Esophagus squamous epithelium (tissue), 5 donors: ENCODE data around the gene PDIK1L. TPM values are rescaled to one million over a fixed set of nuclear protein-coding genes. Genes with fewer than 3 reads are reported as not detected.

ENCODE experiments used
- DNase-seq: peaks from one replicate; lab custom pipeline; 2025; lab: John Stamatoyannopoulos, UW
- H3K27ac ChIP-seq, 4 donors: fragments of 200-600 bp; sonication (generic); one replicate each; pipeline ENCODE4 v1.5.1; 2016 to 2019; ENCODE audit warnings: mild to moderate bottlenecking in 1 of 4
- H3K27me3 ChIP-seq, 4 donors: fragments of 200-600 bp; sonication (generic); 1 replicate in 3 of 4; 2 replicates in 1 of 4; pipeline versions ENCODE4 v1.5.1 to v1.6.0; 2017 to 2021; ENCODE audit warnings: antibody characterized with exemption in 1 of 4
- H3K36me3 ChIP-seq, 3 donors: fragments of 200-600 bp; sonication (generic); one replicate each; pipeline ENCODE4 v1.5.1; 2016 to 2019
- H3K4me1 ChIP-seq, 3 donors: fragments of 200-600 bp; sonication (generic); one replicate each; pipeline ENCODE4 v1.5.1; 2017 to 2019
- H3K4me3 ChIP-seq, 4 donors: fragments of 200-600 bp; sonication (generic); 1 replicate in 3 of 4; 2 replicates in 1 of 4; pipeline ENCODE4 v1.5.1; 2016 to 2019; ENCODE audit warnings: mild to moderate bottlenecking in 2 of 4, moderate library complexity in 1 of 4
- H3K9me3 ChIP-seq, 3 donors: fragments of 200-600 bp; sonication (generic); one replicate each; pipeline ENCODE4 v1.5.1; 2016 to 2019
- CTCF ChIP-seq, 6 experiments: fragments of 450-650 bp in 4 of 6; fragments of 200-600 bp in 2 of 6; sonication (generic) in 2 of 6; IDR thresholded peaks; one replicate each; pipeline ENCODE4 v1.5.1; 2016 to 2019; ENCODE audit warnings: antibody characterized with exemption in 6 of 6, mild to moderate bottlenecking in 4 of 6, moderate library complexity in 4 of 6
- POLR2A ChIP-seq, 4 donors: fragments of 450-650 bp; IDR thresholded peaks; one replicate each; pipeline ENCODE4 v1.6.1; 2017; ENCODE audit warnings: antibody characterized with exemption in 4 of 4, mild to moderate bottlenecking in 4 of 4, moderate library complexity in 3 of 4
- WGBS, 2 donors: methylation state at CpG; one replicate each; pipeline ENCODE4 v1.1.5; 2018; 5-methylcytosine and 5-hydroxymethylcytosine counted together
- intact Hi-C: fragments of 100-400 bp; cut with DNase I; formaldehyde crosslinking; loops from one replicate; pipeline ENCODE4 v1.15.0; 2022
- total RNA-seq, 4 donors: library from RNA; depleted of rRNA; stranded (reverse); fragments of >200 nt; gene quantifications; one replicate each; pipeline ENCODE4 v1.1.0, GENCODE V29; 2016
- donor health status: DM: yes; HTN: yes; CAD: no.

The PDIK1L gene
- total RNA-seq, 4 donors from 2014 or later = 5.6 to 14.0 (median 8.3) TPM

GRCh38 chr1:26110731-26111529 is 694 bp upstream of the PDIK1L start:
- WGBS, 2 donors = 0% methylated on average over 10 of the region's 85 CpGs
- peaks cover 13 to 32% (median 17%) of the 10 kb centered on the region in 3 donors for H3K4me1 ChIP-seq
- H3K4me3 ChIP-seq = peak overlapping the region; percentile 85 to 95 (median 87)
- DNase-seq = no peak
- H3K27me3 ChIP-seq = no peaks in the 10 kb centered on the region
- H3K27ac ChIP-seq = peak overlapping the region; percentile 92 to 99 (median 96)
- peaks cover 0 to 20% (median 5%) of the 10 kb centered on the region in 3 donors for H3K36me3 ChIP-seq
- intact Hi-C loops = no loop called here
- TF ChIP-seq POLR2A (IDR thresholded peaks at IDR 0.05) (peak in 1 of 4 donors; percentile 66), CTCF (IDR thresholded peaks at IDR 0.05) (peak in 1 of 6 experiments; percentile 5)
- H3K9me3 ChIP-seq = no peaks in the 10 kb centered on the region

- TF ChIP-seq POLR2A (IDR thresholded peaks at IDR 0.05) (no peak), CTCF (IDR thresholded peaks at IDR 0.05) (no peak)
- peak overlapping the region; percentile 85 to 95 (median 87) for H3K4me3 ChIP-seq
- peaks cover 13 to 32% (median 17%) of the 10 kb centered on the region in 3 donors for H3K4me1 ChIP-seq
- intact Hi-C loops = no loop called here
- H3K36me3 ChIP-seq = peaks cover 0 to 34% (median 9%) of the 10 kb centered on the region in 3 donors
- H3K27me3 ChIP-seq = no peaks in the 10 kb centered on the region
- no peaks in the 10 kb centered on the region for H3K9me3 ChIP-seq
- no peak for DNase-seq
- 0 to 1% methylated on average over 6 to 7 of the region's 9 CpGs for WGBS, 2 donors
- H3K27ac ChIP-seq = peak overlapping the region; percentile 92 to 99 (median 96)
Observed at GRCh38 chr1:26112407-26112775, 767 bp downstream of the PDIK1L start.

- Histone ChIP-seq H3K4me3 (no peak overlapping the region), H3K9me3 (no peaks in the 10 kb centered on the region), H3K36me3 (peaks cover 0 to 54% (median 14%) of the 10 kb centered on the region in 3 donors), H3K27me3 (no peaks in the 10 kb centered on the region), H3K4me1 (peaks cover 13 to 32% (median 17%) of the 10 kb centered on the region in 3 donors), H3K27ac (no peak overlapping the region)
- 80 to 81% methylated on average over 12 of the region's 12 CpGs for WGBS, 2 donors
- intact Hi-C loops = no loop called here
- no peak for TF ChIP-seq CTCF (IDR thresholded peaks at IDR 0.05)
- TF ChIP-seq POLR2A (IDR thresholded peaks at IDR 0.05) = no peak
- DNase-seq = no peak
Observed at GRCh38 chr1:26114165-26114927, 2.7 kb downstream of the PDIK1L start.

GRCh38 chr1:26119892-26120608 is 8.4 kb downstream of the PDIK1L start:
- no peaks in the 10 kb centered on the region for H3K9me3 ChIP-seq
- no peaks in the 10 kb centered on the region for H3K27me3 ChIP-seq
- H3K36me3 ChIP-seq = peaks cover 0 to 74% (median 10%) of the 10 kb centered on the region in 3 donors
- H3K4me1 ChIP-seq = peaks cover 0 to 39% (median 11%) of the 10 kb centered on the region in 3 donors
- WGBS, 2 donors = 60 to 75% methylated on average over 9 of the region's 9 CpGs
- H3K4me3 ChIP-seq = no peak overlapping the region
- TF ChIP-seq CTCF (IDR thresholded peaks at IDR 0.05) (no peak), POLR2A (IDR thresholded peaks at IDR 0.05) (no peak)
- intact Hi-C loops = no loop called here
- H3K27ac ChIP-seq = no peak overlapping the region
- DNase-seq = no peak
